GM18498 (cell line): ENCODE results near the gene KIF25.

ENCODE experiments used
- ATAC-seq: cut with Tn5 transposase; IDR thresholded peaks from one replicate; pipeline ENCODE4 v1.9.1; 2021; ENCODE audit warnings: mild to moderate bottlenecking, moderate library complexity; ENCODE audit not compliant: unreplicated experiment

The KIF25 gene

DNA sequence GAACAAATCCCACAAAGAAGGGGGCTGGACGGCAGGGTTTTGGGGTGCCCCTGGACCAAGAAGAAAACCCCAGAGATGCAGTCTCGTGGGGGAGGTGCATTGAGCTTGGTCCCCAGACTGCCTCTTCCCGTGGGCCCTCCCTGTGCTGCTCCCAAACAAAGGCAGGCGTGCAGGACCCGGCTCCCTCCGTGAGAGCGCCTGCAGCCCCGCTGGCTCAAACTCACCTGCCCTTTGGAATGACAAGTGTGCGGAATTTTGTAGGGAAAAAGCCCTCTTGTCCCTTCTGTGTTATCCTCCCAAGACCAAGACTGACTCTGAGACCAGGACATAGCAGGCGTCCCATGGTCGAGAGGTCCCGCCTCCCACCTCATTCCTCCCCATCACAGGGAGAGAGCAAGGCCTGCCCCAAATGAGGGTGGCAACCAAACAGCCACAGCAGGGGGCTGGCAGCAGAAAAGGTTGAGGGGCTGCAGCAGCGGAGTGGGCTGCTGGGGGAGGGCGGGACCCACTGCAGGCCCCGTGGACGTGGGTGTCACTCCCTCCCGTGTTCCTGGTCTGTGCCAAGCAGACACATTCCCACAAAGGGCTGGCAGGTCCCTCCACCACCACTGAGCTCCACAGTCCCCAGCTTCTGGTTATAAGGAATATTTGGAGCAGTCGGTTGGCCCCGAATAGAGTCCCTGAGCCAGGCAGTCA, 87.1 kb downstream of the KIF25 start:
- ATAC-seq, result no peak

DNA sequence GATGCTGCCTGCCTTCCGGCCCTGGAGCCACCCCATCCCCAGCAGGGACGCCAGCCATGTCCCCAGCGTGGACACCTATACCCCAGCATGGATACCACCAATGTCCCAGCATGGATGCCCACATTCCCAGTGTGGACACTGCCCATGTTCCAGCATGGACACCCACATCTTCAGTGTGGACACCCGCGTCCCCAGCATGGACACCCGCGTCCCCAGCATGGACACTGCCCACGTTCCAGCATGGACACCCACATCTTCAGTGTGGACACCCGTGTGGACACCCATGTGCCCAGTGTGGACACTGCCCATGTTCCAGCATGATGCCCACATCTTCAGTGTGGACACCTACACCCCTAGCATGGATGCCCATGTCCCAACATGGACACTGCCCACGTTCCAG, 88.6 kb downstream of the KIF25 start:
- ATAC-seq, result no peak

DNA sequence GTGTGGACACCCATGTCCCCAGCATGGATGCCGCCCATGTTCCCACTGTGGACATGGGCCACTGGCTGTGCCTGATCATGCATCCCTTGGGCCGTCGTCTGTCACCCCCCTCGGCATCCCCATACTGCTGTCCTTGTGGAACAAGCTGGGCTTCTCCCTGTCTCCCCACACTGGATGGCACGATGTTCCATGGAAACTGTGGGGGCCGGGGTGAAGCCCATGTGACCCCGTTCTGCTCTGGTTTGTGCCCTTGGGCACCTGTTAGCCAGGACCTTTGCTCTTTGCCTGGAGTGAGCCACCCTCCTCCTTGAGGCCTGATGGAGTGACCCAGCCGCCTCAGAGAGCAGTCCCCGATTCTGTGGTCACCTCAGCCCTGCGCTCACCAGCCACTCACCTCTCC, 89.1 kb downstream of the KIF25 start:
- no peak for ATAC-seq

DNA sequence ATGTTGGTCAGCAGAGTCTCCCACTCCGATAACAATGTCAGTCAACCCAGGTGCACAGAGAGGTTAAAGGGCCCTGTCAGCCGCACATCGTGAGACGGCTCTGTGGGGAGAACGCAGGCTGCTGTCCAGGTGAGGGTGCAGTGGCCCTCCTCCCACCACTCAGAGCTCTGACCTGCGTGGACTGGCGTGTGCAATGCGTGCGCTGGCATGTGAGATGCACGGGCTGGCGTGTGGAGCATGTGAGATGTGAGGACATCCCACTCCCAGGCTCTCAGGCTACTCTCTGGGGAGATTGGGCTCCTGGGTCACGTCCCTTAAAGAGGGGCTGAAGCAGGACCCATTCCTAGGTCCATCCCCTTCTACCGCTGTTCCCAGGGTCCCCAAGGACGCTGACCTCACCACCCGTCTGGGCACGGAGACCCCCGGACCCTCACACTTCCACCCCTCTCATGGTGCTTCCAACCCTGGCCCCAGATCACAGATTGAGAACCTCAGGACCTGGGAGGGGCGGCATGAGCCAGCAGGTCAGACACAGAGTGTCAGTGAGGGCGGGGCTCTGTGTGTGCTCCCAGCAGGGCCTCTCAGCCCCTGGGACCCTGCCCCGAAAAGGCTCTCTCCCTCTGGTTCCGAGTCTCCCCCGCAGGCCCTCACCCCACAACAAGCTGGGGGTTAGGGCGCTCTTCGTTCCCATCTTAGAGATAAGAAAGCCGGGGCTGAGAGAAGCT, 90.1 kb downstream of the KIF25 start:
- no peak for ATAC-seq

DNA sequence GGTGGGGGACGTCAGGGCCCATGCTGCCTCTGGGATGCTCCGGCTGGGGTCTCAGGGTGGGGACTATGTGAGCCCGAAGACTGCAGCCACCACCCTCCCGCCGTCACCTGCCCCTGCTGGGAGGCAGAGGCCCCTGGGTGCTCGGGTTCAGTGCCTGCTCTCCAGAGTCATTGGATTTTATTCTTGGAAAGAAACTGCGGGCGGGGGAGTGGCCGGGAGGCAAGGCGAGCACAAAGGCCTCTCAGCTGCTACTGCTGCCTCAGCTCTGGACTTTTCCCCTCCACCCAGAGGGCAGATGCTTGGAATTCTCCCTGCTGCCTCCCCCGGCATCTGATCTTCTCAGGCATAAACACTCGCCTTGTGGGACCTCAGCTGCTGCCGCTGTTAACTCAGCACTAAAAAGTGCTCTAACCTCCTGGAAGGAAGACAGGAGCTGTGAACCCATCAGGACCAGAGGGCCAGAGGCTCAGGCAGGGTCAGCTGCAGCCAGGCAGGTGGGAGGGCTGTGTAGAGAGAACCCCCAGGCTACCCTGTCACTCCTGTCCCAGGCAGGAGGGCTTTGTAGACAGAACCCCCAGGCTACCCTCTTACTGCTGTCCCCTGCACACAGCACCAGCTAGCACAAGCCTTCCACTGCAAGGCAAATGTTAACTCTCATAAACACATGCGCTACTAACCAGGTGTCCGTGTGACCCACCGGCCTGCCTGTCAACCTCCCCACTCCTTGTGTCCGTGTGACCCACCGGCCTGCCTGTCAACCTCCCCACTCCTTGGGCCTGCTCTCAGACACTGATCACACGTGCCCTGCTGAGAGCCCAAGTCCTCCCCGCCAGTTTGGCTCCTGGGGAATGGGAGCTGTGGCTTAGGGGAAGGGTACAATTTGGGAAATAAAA, 90.9 kb downstream of the KIF25 start:
- ATAC-seq, result no peak

DNA sequence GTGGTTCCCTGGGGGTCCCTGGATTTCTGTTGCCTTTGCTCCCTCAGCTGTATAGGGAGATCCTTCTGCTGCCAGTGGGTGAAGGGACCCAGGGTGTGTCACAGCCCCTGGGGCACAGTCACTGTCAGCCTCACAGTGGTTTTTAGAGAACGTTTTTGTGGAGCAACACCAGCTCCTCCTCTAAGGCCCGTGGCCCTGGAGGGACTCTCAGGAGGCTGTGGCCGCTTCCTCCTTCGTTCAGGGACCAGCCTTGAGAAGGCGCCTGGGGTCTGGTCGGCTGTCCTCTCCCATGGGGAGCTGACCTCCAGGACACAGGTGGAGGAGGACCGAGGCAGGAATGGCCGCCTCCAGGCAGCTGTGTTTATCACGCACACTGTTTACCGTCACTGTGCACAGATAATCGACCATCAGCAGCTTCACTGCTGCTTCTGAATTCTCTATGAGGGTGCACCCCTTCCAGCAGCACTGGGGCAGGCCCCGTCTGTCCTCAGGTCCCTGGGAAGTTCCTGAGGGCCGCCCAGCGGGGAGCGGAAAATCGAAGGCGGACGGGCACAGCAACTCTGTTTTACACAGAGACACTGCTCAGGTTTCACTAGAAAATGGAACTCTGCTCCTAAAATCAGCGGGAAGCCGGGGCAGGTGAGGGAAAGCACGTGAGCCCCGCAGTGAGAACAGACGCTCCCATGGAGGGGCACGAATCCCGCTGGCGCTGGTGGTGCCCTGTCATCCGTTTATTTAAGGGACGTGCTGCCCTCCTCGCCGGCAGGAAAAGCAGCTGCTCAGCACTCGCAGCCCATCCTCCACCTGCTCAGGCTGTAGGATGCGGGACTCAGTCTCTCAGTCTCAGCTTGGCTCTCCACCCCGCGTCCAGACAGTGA, 92.0 kb downstream of the KIF25 start:
- ATAC-seq, result no peak

DNA sequence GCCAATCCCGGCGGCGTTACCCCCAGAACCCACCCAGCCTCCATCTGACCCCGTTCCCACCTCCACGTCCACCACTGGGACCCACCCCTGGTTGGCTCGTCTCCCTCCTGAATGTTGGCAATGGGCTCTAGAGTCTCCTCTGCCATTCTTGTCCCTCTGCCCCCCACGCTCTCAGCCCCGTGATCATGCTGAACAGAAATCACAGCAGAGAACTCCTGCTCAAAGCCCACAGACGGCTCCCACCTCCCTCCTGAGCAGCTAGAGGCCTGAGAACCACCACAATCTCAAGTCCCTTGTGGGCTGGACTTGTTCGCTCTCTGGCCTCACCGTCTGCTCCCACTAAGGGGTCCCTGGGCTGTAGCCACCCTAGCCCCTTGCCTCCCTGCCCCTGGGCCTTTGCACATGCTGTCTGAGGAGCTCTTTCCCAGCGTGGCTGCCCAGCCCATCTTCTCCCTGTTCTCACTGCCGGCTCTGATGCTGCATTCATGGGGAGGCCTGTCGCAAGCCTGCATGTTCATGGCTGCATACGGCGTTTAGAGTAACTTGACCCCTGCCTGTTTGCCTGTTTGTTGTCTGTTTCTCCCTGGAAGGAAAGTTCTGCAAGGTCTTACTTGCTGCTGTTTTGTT, 92.7 kb downstream of the KIF25 start:
- no peak for ATAC-seq

DNA sequence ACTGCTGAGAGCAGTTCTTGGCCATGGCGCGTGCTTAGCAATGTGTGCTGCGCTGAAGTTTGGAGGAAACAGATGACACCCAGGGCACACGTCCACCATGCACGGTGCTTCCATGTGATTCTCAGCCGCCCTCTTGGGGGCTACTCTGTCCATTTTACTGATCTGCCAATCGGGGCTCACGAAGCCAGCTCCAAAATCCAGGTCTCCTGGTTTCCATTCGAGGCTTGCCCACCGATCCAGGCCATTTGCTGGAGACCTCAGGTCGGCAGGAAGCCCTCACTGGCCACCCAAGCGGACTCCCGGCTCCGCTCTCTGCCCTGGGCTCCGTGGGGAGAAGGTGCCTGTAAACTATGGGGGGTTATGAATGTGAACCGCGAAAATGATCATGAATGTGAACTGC, 93.2 kb downstream of the KIF25 start:
- no peak for ATAC-seq

DNA sequence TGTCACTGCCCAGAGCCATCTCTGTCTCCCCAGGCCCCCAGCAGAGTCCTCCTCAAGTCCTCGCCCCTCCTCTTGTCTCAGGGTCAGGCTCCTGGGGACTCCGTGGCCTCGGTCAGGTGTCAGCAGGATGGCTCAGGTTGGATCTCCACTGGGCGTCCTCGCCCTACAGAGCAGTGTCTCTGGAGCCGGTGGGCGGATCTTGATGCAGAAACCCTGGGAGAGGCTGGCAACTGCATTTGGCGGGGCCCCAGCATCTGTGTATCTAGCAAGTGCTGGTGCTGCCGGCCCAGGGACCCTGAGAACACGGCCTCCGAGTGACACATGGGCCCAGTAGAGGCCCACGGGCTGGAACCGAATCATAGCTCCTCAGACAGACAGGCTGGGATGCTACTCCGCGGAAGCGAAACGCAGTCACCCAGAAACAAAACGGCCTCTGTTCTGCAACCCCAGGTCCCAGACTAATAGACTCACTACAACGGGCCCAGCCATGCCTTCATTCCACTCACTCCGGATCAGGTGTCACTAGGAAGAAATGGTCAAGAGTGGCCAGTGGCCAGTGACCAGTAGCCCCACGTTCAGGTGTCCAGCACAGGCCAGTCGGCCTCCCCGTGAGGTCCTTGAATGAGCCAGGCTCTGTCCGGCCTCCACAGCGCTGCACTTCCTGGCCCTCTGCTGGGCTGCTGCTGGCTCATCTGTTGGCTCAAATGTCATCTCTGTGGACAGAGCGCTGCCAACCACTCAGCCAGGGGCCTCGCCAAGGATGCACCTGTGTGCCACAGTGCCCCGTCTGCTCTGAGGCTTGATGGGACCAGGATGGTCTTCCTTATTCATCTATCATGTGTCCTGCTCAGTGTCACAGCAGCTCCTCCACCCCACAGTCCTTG, 94.2 kb downstream of the KIF25 start:
- ATAC-seq, result no peak

DNA sequence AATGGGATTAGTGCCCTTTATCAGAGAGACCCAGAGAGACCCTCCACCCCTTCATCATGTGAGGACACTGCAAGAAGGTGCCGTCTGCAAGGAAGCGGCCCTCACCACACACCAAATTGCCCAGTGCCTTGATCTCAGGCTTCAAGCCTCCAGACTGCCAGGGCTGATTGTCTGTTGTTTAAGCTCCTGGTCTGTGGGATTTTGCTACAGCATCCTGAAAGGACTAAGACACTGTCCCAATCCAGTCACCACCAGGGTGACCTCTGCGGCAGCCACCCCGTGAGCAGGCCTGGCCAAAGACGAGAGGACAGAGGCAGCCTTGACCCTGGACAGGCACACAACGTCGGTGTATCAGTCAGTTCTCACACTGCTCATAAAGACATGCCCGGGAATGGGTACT, 95.1 kb downstream of the KIF25 start:
- ATAC-seq, result no peak

DNA sequence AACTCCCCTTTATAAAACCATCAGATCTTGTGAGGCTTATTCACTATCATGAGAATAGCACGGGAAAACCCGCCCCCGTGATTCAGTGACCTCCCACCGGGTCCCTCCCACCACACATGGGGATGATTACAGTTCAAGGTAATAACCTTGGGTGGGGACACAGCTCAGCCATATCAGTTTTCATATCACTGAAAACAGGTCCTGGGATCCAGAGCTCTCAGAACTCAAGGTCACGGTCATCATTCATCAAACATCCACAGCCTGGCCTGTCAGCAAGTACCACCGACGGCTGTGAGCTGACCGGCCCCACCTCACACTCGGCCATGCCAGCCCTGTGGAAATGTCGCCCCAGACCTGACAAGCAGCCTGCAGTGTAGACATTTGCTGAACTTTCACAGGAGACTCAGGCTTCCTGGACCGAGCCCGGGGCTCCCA, 95.6 kb downstream of the KIF25 start:
- no peak for ATAC-seq

DNA sequence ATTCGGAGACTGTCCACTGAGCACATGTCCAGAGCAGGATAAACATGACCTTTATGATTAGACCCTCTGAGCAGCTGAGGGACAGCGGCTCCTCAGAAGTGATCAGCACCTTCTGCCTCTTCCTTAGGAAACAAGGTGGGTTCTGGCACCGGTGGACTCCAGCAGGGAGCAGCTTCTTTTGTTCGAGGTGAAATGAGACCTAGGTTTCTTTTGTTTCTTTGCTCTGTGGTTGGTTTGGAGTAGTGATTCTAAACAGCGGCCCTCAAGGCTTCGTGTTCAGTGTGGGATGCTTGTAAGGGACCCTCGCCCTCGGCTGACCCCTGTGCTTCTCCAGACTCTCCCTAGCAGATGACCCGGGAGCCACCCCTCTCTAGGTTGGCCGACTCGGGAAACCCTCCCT, 96.2 kb downstream of the KIF25 start:
- no peak for ATAC-seq
